Measurements from ENCODE around the gene FPR2.

FPR2 gene

GRCh38 chr19:51740356-51740755 lies 20.6 kb upstream of the FPR2 start:
- no peaks in the 10 kb centered on the region for H3K4me1 ChIP-seq (ENCODE audit: insufficient read depth, low read length)
- H3K36me3 ChIP-seq (ENCODE audit: insufficient read depth, low read length), result no peaks in the 10 kb centered on the region
- no peak overlapping the region for H3K9ac ChIP-seq (ENCODE audit: low read depth, low read length)
- no peak overlapping the region for H3K27ac ChIP-seq (ENCODE audit: low read depth, low read length)
- H3K4me3 ChIP-seq (ENCODE audit: low read length), result no peak overlapping the region
- WGBS, result 78% methylated on average over 5 of the region's 5 CpGs
- no peaks in the 10 kb centered on the region for H3K9me3 ChIP-seq (ENCODE audit: insufficient read depth, low read depth, low read length)
- no peaks in the 10 kb centered on the region for H3K27me3 ChIP-seq (ENCODE audit: insufficient read depth, low read length)

DNA sequence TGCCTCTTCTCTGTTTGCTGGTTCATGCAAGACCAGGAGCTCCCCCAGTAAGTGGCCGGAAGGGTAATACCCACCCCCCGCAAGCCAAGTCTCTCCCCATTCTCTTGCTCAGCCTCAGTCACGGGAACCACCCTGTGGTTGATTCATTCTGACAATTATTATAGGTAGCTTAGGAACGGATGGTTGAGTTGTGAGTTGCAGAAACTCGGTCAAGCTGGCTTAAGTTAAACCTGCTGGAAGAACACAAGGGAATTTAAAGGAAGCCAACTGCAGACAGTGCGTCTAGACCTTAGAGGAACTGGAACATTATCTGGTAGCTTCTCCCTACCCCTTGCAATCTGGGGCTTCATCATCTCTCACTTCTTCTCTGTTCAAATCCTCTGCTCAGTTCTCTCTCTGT lies 18.2 kb upstream of the FPR2 start:
- Histone ChIP-seq H3K9ac (ENCODE audit: low read depth, low read length) (no peak overlapping the region), H3K36me3 (ENCODE audit: insufficient read depth, low read length) (no peaks in the 10 kb centered on the region), H3K27me3 (ENCODE audit: insufficient read depth, low read length) (no peaks in the 10 kb centered on the region), H3K4me3 (ENCODE audit: low read length) (no peak overlapping the region), H3K4me1 (ENCODE audit: insufficient read depth, low read length) (no peaks in the 10 kb centered on the region), H3K9me3 (ENCODE audit: insufficient read depth, low read depth, low read length) (no peaks in the 10 kb centered on the region), H3K27ac (ENCODE audit: low read depth, low read length) (no peak overlapping the region)
- WGBS, result 81% methylated on average over 6 of the region's 6 CpGs

DNA sequence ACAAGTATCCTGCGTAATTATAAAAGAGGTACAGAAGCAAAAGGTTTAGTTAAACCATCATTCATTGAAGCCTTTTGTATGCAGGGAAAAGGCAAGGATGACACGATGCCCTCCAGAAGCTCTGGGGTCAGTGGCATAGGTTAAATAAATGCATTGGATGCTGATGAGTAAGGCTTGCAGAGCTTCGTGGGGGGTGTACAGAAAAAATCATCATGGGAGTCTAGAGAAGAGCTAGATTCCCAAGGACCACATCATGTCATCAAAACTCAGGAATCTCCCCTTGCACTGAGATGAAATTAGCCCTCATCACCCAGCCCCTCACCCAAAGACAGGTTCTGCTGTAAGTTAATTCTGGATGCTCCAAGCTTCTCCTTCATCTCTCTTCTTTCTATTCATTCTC lies 17.6 kb upstream of the FPR2 start:
- Histone ChIP-seq H3K9me3 (ENCODE audit: insufficient read depth, low read depth, low read length) (no peaks in the 10 kb centered on the region), H3K27me3 (ENCODE audit: insufficient read depth, low read length) (no peaks in the 10 kb centered on the region), H3K4me3 (ENCODE audit: low read length) (no peak overlapping the region), H3K4me1 (ENCODE audit: insufficient read depth, low read length) (no peaks in the 10 kb centered on the region), H3K27ac (ENCODE audit: low read depth, low read length) (no peak overlapping the region), H3K9ac (ENCODE audit: low read depth, low read length) (no peak overlapping the region), H3K36me3 (ENCODE audit: insufficient read depth, low read length) (no peaks in the 10 kb centered on the region)
- WGBS, result 87% methylated on average over 3 of the region's 3 CpGs

GRCh38 chr19:51746731-51747130 lies 14.2 kb upstream of the FPR2 start:
- H3K27ac ChIP-seq (ENCODE audit: low read depth, low read length), result no peak overlapping the region
- H3K36me3 ChIP-seq (ENCODE audit: insufficient read depth, low read length), result no peaks in the 10 kb centered on the region
- WGBS, result 92% methylated on average over 7 of the region's 7 CpGs
- no peak overlapping the region for H3K9ac ChIP-seq (ENCODE audit: low read depth, low read length)
- peaks cover 2% of the 10 kb centered on the region; the same call in 1 of the 2 replicates for H3K9me3 ChIP-seq (ENCODE audit: insufficient read depth, low read depth, low read length)
- no peaks in the 10 kb centered on the region for H3K4me1 ChIP-seq (ENCODE audit: insufficient read depth, low read length)
- H3K4me3 ChIP-seq (ENCODE audit: low read length), result no peak overlapping the region
- H3K27me3 ChIP-seq (ENCODE audit: insufficient read depth, low read length), result no peaks in the 10 kb centered on the region

GRCh38 chr19:51749979-51750378 lies 11.0 kb upstream of the FPR2 start:
- Histone ChIP-seq H3K4me1 (ENCODE audit: insufficient read depth, low read length) (no peaks in the 10 kb centered on the region), H3K27me3 (ENCODE audit: insufficient read depth, low read length) (no peaks in the 10 kb centered on the region), H3K9ac (ENCODE audit: low read depth, low read length) (no peak overlapping the region), H3K9me3 (ENCODE audit: insufficient read depth, low read depth, low read length) (peaks cover 2% of the 10 kb centered on the region; the same call in 1 of the 2 replicates), H3K4me3 (ENCODE audit: low read length) (no peak overlapping the region), H3K27ac (ENCODE audit: low read depth, low read length) (no peak overlapping the region), H3K36me3 (ENCODE audit: insufficient read depth, low read length) (no peaks in the 10 kb centered on the region)
- WGBS, result 92% methylated on average over 4 of the region's 4 CpGs

- Histone ChIP-seq H3K27me3 (ENCODE audit: insufficient read depth, low read length) (no peaks in the 10 kb centered on the region), H3K36me3 (ENCODE audit: insufficient read depth, low read length) (no peaks in the 10 kb centered on the region), H3K9me3 (ENCODE audit: insufficient read depth, low read depth, low read length) (peaks cover 2% of the 10 kb centered on the region; the same call in 1 of the 2 replicates), H3K4me3 (ENCODE audit: low read length) (no peak overlapping the region), H3K27ac (ENCODE audit: low read depth, low read length) (no peak overlapping the region), H3K9ac (ENCODE audit: low read depth, low read length) (no peak overlapping the region), H3K4me1 (ENCODE audit: insufficient read depth, low read length) (no peaks in the 10 kb centered on the region)
- 87% methylated on average over 7 of the region's 7 CpGs for WGBS
Measured at GRCh38 chr19:51750400-51751094, 10.4 kb upstream of the FPR2 start.

DNA sequence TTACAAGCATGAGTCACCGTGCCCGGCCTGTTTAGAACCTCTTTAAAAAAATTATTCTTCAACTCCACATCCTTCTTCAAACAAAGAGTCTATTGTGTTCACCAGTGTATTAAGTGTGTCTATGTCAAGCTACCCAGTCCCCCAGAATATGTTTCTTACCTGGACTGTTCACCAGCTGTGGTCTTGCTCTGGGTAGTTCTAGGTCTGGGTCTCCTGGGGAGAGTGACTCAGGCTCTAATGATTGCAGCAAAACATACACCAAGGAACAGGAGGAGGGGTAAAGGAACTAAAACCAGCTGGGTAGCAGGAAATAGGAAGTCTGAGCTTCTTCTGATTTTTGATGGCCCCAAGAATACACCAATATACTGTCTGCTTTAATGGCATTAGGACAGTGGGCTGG lies 9.3 kb upstream of the FPR2 start, which contains the start of gene FPR1:
Gene FPR1 (minus strand): TSS at position 224 of the 400 bp plus-strand sequence. CDS start 4,884 bp downstream, outside the sequence.
- no peaks in the 10 kb centered on the region for H3K27me3 ChIP-seq (ENCODE audit: insufficient read depth, low read length)
- H3K36me3 ChIP-seq (ENCODE audit: insufficient read depth, low read length), result no peaks in the 10 kb centered on the region
- no peak within 1 kb of the TSS for H3K4me3 ChIP-seq (ENCODE audit: low read length)
- H3K9ac ChIP-seq (ENCODE audit: low read depth, low read length), result no peak within 1 kb of the TSS
- H3K4me1 ChIP-seq (ENCODE audit: insufficient read depth, low read length), result no peaks in the 10 kb centered on the region
- H3K27ac ChIP-seq (ENCODE audit: low read depth, low read length), result no peak within 1 kb of the TSS
- H3K9me3 ChIP-seq (ENCODE audit: insufficient read depth, low read depth, low read length), result peaks cover 2% of the 10 kb centered on the region; the same call in 1 of the 2 replicates
- WGBS, result 89% methylated on average over 2 of the region's 2 CpGs

DNA sequence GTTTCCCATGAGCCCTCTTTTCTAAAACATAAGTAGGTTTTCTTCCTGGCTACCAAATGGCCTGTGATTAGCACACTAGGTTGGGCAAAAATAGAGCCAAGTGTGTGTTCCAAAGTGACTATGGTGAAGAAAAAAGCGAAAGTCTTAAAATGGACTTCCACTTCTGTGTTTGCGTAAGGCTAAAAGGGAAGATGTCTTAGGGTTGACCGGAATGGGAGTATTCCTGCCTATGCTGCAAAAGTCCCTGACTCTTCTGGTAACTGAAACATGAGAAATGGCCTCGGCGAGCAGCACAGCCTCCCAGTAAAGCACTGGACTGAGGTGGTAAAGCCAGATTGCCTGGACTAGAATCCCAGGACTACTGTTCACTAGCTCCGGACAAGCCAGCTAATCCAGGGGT lies 6.9 kb upstream of the FPR2 start:
- Histone ChIP-seq H3K27ac (ENCODE audit: low read depth, low read length) (no peak overlapping the region), H3K4me1 (ENCODE audit: insufficient read depth, low read length) (no peaks in the 10 kb centered on the region), H3K36me3 (ENCODE audit: insufficient read depth, low read length) (no peaks in the 10 kb centered on the region), H3K4me3 (ENCODE audit: low read length) (no peak overlapping the region), H3K9ac (ENCODE audit: low read depth, low read length) (no peak overlapping the region), H3K9me3 (ENCODE audit: insufficient read depth, low read depth, low read length) (peaks cover 2% of the 10 kb centered on the region; the same call in 1 of the 2 replicates), H3K27me3 (ENCODE audit: insufficient read depth, low read length) (no peaks in the 10 kb centered on the region)
- WGBS, result 93% methylated on average over 6 of the region's 6 CpGs

DNA sequence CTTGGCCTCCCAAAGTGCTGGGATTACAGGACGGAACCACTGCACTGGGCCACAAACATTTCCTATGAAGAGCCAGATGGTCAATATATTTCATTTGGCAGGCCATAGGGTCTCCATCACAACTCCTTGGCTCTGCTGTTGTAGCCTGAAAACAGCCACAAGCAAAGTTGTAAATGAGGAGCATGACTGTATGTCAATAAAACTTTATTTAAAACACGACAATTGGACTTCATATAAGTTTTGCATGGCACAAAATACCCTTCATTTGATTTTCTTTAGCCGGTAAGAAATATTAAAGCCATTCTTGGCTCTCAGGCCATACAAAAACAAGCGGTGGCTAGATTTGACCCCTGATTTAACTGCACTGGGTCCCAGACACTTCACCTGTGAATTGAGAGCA lies 6.2 kb upstream of the FPR2 start:
- WGBS, result 86% methylated on average over 4 of the region's 4 CpGs
- Histone ChIP-seq H3K4me1 (ENCODE audit: insufficient read depth, low read length) (no peaks in the 10 kb centered on the region), H3K4me3 (ENCODE audit: low read length) (no peak overlapping the region), H3K27me3 (ENCODE audit: insufficient read depth, low read length) (no peaks in the 10 kb centered on the region), H3K27ac (ENCODE audit: low read depth, low read length) (no peak overlapping the region), H3K36me3 (ENCODE audit: insufficient read depth, low read length) (no peaks in the 10 kb centered on the region), H3K9ac (ENCODE audit: low read depth, low read length) (no peak overlapping the region), H3K9me3 (ENCODE audit: insufficient read depth, low read depth, low read length) (peaks cover 2% of the 10 kb centered on the region; the same call in 1 of the 2 replicates)

DNA sequence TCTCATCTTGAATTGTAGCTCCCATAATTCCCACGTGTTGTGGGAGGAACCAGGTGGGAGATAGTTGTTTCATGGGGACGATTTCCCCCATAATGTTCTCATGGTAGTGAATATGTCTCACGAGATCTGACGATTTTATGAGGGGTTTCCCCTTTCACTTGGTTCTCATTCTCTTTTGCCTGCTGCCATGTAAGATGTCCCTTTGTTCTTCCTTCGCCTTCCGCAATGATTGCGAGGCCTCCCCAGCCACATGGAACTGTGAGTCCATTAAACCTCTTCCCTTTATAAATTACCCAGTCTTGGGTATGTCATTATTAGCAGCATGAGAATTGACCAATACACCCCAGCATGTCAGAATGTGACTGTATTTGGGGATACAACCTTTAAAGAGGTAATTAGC lies 5.4 kb upstream of the FPR2 start:
- H3K9ac ChIP-seq (ENCODE audit: low read depth, low read length), result no peak overlapping the region
- H3K27ac ChIP-seq (ENCODE audit: low read depth, low read length), result no peak overlapping the region
- H3K27me3 ChIP-seq (ENCODE audit: insufficient read depth, low read length), result no peaks in the 10 kb centered on the region
- no peak overlapping the region for H3K4me3 ChIP-seq (ENCODE audit: low read length)
- H3K9me3 ChIP-seq (ENCODE audit: insufficient read depth, low read depth, low read length), result peaks cover 2% of the 10 kb centered on the region; the same call in 1 of the 2 replicates
- 92% methylated on average over 7 of the region's 7 CpGs for WGBS
- H3K36me3 ChIP-seq (ENCODE audit: insufficient read depth, low read length), result no peaks in the 10 kb centered on the region
- H3K4me1 ChIP-seq (ENCODE audit: insufficient read depth, low read length), result no peaks in the 10 kb centered on the region

DNA sequence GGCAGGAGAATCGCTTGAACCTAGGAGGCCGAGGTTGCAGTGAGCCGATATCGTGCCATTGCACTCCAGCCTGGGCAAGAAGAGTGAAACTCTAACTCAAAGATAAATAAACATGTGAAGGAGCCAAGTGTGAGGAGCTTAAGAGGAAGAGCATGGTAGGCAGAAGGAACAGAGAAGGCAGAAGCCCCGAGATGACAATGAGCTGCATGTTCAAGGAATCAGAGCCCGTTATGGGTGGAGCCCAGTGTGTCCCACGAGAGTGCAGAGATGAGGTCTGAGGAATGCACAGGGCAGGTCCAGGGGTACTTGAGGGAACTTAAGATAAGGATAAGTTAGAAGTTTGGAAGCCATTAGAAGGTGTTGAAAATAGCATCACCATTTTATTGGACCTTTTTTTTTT lies 716 bp downstream of the FPR2 start:
- Histone ChIP-seq H3K27me3 (ENCODE audit: insufficient read depth, low read length) (no peaks in the 10 kb centered on the region), H3K4me1 (ENCODE audit: insufficient read depth, low read length) (peaks cover 8% of the 10 kb centered on the region), H3K4me3 (ENCODE audit: low read length) (no peak overlapping the region), H3K27ac (ENCODE audit: low read depth, low read length) (no peak overlapping the region), H3K36me3 (ENCODE audit: insufficient read depth, low read length) (no peaks in the 10 kb centered on the region), H3K9ac (ENCODE audit: low read depth, low read length) (no peak overlapping the region), H3K9me3 (ENCODE audit: insufficient read depth, low read depth, low read length) (no peaks in the 10 kb centered on the region)
- 93% methylated on average over 7 of the region's 7 CpGs for WGBS

- Histone ChIP-seq H3K36me3 (ENCODE audit: insufficient read depth, low read length) (no peaks in the 10 kb centered on the region), H3K27ac (ENCODE audit: low read depth, low read length) (no peak overlapping the region), H3K27me3 (ENCODE audit: insufficient read depth, low read length) (no peaks in the 10 kb centered on the region), H3K9me3 (ENCODE audit: insufficient read depth, low read depth, low read length) (no peaks in the 10 kb centered on the region), H3K4me3 (ENCODE audit: low read length) (no peak overlapping the region), H3K9ac (ENCODE audit: low read depth, low read length) (no peak overlapping the region), H3K4me1 (ENCODE audit: insufficient read depth, low read length) (peaks cover 8% of the 10 kb centered on the region)
- WGBS, result 90% methylated on average over 4 of the region's 5 CpGs
Measured at GRCh38 chr19:51765086-51765485, 4.1 kb downstream of the FPR2 start.

Measured in HUES64 (cell line).